Muscle of leg (tissue), 11 donors: Measurements from ENCODE around the gene STAT1. TPM values are rescaled to one million over a fixed set of nuclear protein-coding genes. Genes with fewer than 3 reads are reported as not detected.
"Not testable (repeated sequence)": the region's sequence is repeated elsewhere in the genome, so short reads cannot be mapped to it uniquely, and the experiment has no call there.

ENCODE experiments used
- DNase-seq: peaks from one replicate; pipeline ENCODE4 v3.0.0; 2013
- H3K27ac ChIP-seq: one replicate; pipeline ENCODE4 v1.5.1; 2013; ENCODE audit warnings: mild to moderate bottlenecking, low read length, control low read depth
- H3K27me3 ChIP-seq: one replicate; pipeline ENCODE4 v1.6.1; 2013; ENCODE audit warnings: low read length; ENCODE audit not compliant: control insufficient read depth, insufficient read depth
- H3K36me3 ChIP-seq: one replicate; pipeline ENCODE4 v1.6.1; 2013; ENCODE audit warnings: low read length; ENCODE audit not compliant: control insufficient read depth, insufficient read depth
- H3K4me1 ChIP-seq: one replicate; pipeline ENCODE4 v1.6.1; 2013; ENCODE audit warnings: low read length; ENCODE audit not compliant: control insufficient read depth, insufficient read depth
- H3K4me3 ChIP-seq: one replicate; pipeline ENCODE4 v1.5.1; 2013; ENCODE audit warnings: low read length, control low read depth
- H3K9me3 ChIP-seq: replicated peaks from 2 replicates; pipeline ENCODE4 v1.6.1; 2013; ENCODE audit warnings: low read depth, low read length; ENCODE audit not compliant: control insufficient read depth
- WGBS: methylation state at CpG from one replicate; pipeline ENCODE4 v1.1.5; 2013; ENCODE audit warnings: missing lambda C conversion rate; ENCODE audit not compliant: insufficient coverage; 5-methylcytosine and 5-hydroxymethylcytosine counted together
- polyA plus RNA-seq, 8 donors: library from polyadenylated mRNA; unstranded; fragments of 120-200 nt; gene quantifications; one replicate each; pipeline versions ENCODE4 v1.2.1 to v1.2.3, GENCODE V29; 2013; ENCODE audit warnings: inconsistent platforms in 1 of 8, low replicate concordance in 1 of 8; ENCODE audit not compliant: insufficient read length in 8 of 8, insufficient read depth in 1 of 8
- total RNA-seq: library from RNA; stranded (reverse); fragments of 120-200 nt; gene quantifications from one replicate; pipeline ENCODE4 v1.2.4, GENCODE V29; 2013

The STAT1 gene
- total and polyA plus RNA-seq, 9 donors, result 23.6 to 36.0 (median 31.1) TPM

- H3K27me3 ChIP-seq, result no peaks in the 10 kb centered on the region
- H3K36me3 ChIP-seq, result peaks cover 85% of the 10 kb centered on the region
- no peak overlapping the region for H3K27ac ChIP-seq
- no peak overlapping the region for H3K4me3 ChIP-seq
- no peak for DNase-seq
- H3K9me3 ChIP-seq, result no peaks in the 10 kb centered on the region
- WGBS, result 84% methylated on average over 5 of the region's 7 CpGs
- no peaks in the 10 kb centered on the region for H3K4me1 ChIP-seq
Measured at GRCh38 chr2:190999058-190999457, 14.9 kb downstream of the STAT1 start.

DNA sequence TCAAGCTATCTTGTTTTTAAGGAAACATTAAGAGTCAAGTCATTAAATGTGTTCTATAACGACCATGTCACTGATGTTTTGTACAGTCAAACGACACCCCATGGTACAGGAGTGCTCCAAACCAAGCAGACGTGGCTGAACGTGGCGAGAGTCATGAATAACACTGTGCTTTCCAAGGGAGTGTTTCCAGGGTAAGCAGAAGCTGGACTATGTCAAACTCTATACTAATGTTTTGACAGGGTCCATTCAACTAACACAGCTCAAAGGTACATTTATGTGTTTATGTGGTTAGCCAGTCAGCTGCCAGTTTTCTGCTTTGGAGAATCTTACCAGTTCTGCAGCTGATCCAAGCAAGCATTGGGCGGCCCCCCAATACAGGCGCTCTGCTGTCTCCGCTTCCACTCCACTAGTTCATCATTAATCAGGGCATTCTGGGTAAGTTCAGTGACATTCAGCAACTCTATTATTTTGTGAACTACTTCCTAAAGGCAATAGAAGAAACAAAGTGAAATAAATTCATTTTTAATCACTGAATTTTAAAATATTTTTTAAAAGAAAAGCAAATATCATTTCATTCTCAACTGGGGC is 16.4 kb downstream of the STAT1 start:
- Histone ChIP-seq H3K27me3 (no peaks in the 10 kb centered on the region), H3K4me3 (no peak overlapping the region), H3K4me1 (no peaks in the 10 kb centered on the region), H3K9me3 (no peaks in the 10 kb centered on the region), H3K27ac (no peak overlapping the region), H3K36me3 (peaks cover 88% of the 10 kb centered on the region)
- no peak for DNase-seq
- 100% methylated on average over 5 of the region's 8 CpGs for WGBS

DNA sequence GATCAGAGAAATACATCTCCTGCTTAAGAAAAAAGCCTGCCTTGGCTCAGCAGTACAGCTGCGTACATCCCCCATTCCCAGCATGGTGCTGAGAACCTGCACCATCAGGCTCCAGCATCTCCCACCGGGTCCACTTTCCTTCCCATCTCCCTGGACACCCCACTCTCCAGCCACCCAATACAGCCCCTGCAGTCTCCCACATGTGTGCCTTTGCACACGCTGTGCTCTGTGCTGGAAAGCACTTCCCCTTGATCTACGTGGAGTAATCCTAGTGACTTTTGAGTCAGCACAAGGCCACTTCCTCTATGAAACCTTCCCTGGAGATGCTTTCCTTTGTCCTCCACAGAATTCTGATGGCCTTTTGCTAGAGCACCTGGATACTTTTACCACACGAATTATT is 17.0 kb downstream of the STAT1 start:
- peak; percentile 47 for DNase-seq
- Histone ChIP-seq H3K27ac (no peak overlapping the region), H3K36me3 (peaks cover 87% of the 10 kb centered on the region), H3K9me3 (no peaks in the 10 kb centered on the region), H3K27me3 (no peaks in the 10 kb centered on the region), H3K4me1 (no peaks in the 10 kb centered on the region), H3K4me3 (no peak overlapping the region)
- WGBS, result 81% methylated on average over 5 of the region's 5 CpGs

DNA sequence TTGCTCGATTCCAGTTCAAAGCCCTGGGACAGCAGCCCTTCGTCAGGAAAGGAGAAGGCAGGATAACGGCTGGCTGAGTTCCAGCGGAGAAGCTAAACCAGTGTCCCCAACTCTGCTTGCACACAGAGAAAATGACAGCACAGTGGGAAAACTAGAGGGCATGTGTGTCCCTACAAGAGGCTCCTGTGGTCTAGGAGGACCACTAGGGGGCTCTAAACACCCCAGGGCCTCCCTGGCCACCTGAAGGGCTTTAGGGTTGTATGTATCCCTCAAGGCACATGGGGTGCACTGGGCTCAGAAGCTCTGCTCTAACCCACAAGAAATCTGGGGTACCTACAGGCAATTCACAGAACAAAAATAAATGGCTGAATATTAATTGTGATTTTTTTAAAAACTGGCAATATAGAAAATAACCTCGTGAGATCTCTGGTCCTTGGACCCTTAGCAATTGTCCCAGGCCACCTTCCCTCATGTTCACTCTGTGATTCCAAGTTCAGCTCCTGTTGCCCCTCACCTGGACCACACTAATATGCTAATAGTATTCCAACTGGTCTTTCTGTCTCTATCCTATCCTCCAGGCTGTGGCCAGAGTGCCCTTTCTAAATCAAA is 17.5 kb downstream of the STAT1 start:
- H3K4me3 ChIP-seq, result no peak overlapping the region
- H3K4me1 ChIP-seq, result no peaks in the 10 kb centered on the region
- WGBS, result 74% methylated on average over 3 of the region's 5 CpGs
- H3K36me3 ChIP-seq, result peaks cover 85% of the 10 kb centered on the region
- H3K27me3 ChIP-seq, result no peaks in the 10 kb centered on the region
- H3K27ac ChIP-seq, result no peak overlapping the region
- DNase-seq, result no peak
- H3K9me3 ChIP-seq, result no peaks in the 10 kb centered on the region

DNA sequence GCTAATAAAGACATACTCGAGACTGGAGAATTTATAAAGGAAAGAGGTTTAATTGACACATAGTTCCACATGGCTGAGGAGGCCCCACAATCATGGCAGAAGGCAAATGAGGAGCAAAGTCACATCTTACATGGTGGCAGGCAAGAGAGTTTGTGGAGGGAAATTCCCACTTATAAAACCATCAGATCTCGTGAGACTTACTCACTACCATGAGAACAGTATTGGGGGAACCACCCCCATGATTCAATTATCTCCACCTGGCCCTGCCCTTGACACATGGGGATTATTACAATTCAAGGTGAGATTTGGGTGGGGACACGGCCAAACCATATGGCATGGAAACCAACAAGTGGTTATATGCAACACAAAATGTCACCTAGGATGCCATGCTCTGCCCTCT is 18.7 kb downstream of the STAT1 start:
- peaks cover 83% of the 10 kb centered on the region for H3K36me3 ChIP-seq
- not testable (repeated sequence) for DNase-seq, H3K27me3 ChIP-seq, H3K27ac ChIP-seq, H3K9me3 ChIP-seq, H3K4me1 ChIP-seq, H3K4me3 ChIP-seq
- no CpG with 5 or more reads among the region's 3 CpGs for WGBS

DNA sequence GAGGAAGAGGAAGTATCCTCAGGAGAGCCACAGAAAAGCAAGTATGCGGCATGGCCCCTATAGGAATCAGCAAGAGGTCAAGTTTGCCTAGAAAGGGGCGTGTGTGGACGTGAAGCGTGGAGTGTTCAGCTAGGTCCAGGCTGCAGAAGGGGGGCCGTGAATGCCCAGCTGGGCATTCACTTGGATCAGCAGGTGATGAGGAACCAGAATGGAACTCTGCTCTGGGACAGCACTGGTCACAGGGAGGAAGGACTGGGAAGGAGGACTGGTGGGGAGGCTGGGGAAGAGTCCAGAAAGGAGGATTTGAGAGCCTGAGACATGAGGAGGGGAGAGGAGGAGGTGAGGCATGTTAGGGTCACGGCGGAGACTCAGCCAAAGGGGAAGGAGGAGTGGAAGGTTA is 19.8 kb downstream of the STAT1 start:
- H3K4me3 ChIP-seq, result no peak overlapping the region
- WGBS, result 97% methylated on average over 7 of the region's 7 CpGs
- peaks cover 3% of the 10 kb centered on the region for H3K4me1 ChIP-seq
- H3K27ac ChIP-seq, result no peak overlapping the region
- no peak for DNase-seq
- peaks cover 81% of the 10 kb centered on the region for H3K36me3 ChIP-seq
- no peaks in the 10 kb centered on the region for H3K9me3 ChIP-seq
- H3K27me3 ChIP-seq, result no peaks in the 10 kb centered on the region

GRCh38 chr2:190993292-190993643 is 20.7 kb downstream of the STAT1 start:
- no peaks in the 10 kb centered on the region for H3K27me3 ChIP-seq
- no peak overlapping the region for H3K4me3 ChIP-seq
- peaks cover 85% of the 10 kb centered on the region for H3K36me3 ChIP-seq
- H3K9me3 ChIP-seq, result no peaks in the 10 kb centered on the region
- H3K27ac ChIP-seq, result no peak overlapping the region
- H3K4me1 ChIP-seq, result peaks cover 3% of the 10 kb centered on the region
- DNase-seq, result no peak
- 100% methylated on average over 3 of the region's 6 CpGs for WGBS

DNA sequence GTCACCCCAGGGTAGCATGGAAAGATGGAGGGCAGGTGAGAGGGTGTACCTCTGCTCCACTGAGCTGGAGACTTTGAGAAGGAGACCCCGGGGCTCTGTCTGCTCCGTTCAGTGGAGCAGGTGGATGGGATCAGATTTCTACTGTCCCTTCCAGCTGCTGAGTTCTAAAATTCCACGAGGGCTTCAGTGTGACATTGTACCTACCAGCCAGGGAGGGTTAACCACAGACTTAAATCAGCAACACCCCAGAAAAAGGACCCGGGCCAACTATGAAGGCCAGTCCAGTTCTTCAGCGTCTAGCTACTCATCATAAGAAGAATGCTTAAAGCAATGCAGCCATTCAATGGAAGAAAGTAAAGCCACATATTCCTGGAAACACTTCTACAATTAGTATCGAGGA is 23.8 kb downstream of the STAT1 start:
- DNase-seq, result no peak
- no peak overlapping the region for H3K27ac ChIP-seq
- H3K4me1 ChIP-seq, result peaks cover 3% of the 10 kb centered on the region
- H3K27me3 ChIP-seq, result no peaks in the 10 kb centered on the region
- H3K9me3 ChIP-seq, result no peaks in the 10 kb centered on the region
- no peak overlapping the region for H3K4me3 ChIP-seq
- peaks cover 85% of the 10 kb centered on the region for H3K36me3 ChIP-seq
- WGBS, result 60% methylated on average over 2 of the region's 6 CpGs

DNA sequence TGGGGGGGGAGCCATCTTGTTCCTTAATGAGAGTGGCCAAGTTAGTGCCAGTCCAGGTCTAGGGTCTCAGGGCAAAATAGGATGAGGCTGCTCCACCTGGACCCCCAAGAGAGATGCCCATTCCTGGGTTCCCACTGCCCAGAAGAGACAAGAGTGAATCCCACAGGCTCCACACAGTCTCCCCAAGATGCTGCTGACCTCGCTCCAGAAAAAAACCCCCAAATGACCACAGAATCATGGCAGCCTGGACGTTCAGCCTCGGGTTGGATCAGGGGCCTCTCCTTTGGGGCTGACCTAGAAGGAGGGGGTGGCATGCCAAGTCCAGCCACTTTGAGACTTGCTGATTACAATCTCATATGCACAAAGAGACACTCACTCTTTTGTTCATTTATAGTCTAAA is 25.1 kb downstream of the STAT1 start:
- WGBS, result 100% methylated on average over 2 of the region's 3 CpGs
- Histone ChIP-seq H3K27me3 (no peaks in the 10 kb centered on the region), H3K27ac (no peak overlapping the region), H3K4me3 (no peak overlapping the region), H3K36me3 (peaks cover 86% of the 10 kb centered on the region), H3K4me1 (peaks cover 3% of the 10 kb centered on the region), H3K9me3 (no peaks in the 10 kb centered on the region)
- no peak for DNase-seq

DNA sequence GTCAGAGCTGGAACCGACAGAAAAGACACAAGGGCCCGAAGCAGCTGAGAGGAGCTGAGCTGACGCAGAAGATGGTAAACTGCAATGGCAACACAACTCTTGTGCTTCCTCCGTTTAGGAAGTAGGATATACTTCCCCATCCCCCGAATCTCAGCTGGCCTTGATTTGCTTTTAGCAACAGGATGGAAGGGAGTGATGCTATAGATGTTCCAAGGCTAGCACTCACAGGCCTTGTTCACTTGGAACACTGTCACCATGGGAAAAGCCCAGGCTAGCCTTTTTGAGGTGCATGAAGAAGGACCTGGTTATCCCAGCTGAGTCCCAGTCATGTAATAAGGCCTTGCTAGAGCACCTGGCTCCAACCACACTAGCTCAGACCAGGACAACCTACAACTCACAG is 26.0 kb downstream of the STAT1 start:
- no peak for DNase-seq
- H3K36me3 ChIP-seq, result peaks cover 83% of the 10 kb centered on the region
- 100% methylated on average over 3 of the region's 5 CpGs for WGBS

GRCh38 chr2:190987116-190987515 is 26.9 kb downstream of the STAT1 start:
- Histone ChIP-seq H3K4me1 (peaks cover 3% of the 10 kb centered on the region), H3K27ac (no peak overlapping the region), H3K9me3 (no peaks in the 10 kb centered on the region), H3K4me3 (no peak overlapping the region), H3K27me3 (no peaks in the 10 kb centered on the region), H3K36me3 (peaks cover 85% of the 10 kb centered on the region)
- 100% methylated on average over 1 of the region's 1 CpG for WGBS
- no peak for DNase-seq

More for the DNA sequence above, 26.0 kb downstream of the STAT1 start:
- H3K4me1 ChIP-seq, result peaks cover 3% of the 10 kb centered on the region
- no peak overlapping the region for H3K4me3 ChIP-seq
- H3K27me3 ChIP-seq, result no peaks in the 10 kb centered on the region
- no peaks in the 10 kb centered on the region for H3K9me3 ChIP-seq
- H3K27ac ChIP-seq, result no peak overlapping the region
